CD14-positive monocyte (primary cell): ENCODE measurements around the gene AKAP9. TPM values are rescaled to one million over a fixed set of nuclear protein-coding genes. Genes with fewer than 3 reads are reported as not detected.
A peak's percentile ranks its signal among the peaks of the same experiment; 100 is the strongest.

ENCODE experiments used
- DNase-seq, 3 donors: peaks; one replicate each; pipeline ENCODE4 v3.0.0-alpha.2; 2011 to 2022
- H2AFZ ChIP-seq: 2 replicates; pipeline ENCODE4 v1.6.0; 2012; ENCODE audit warnings: mild to moderate bottlenecking, low read depth, low read length, inconsistent platforms; ENCODE audit not compliant: insufficient read depth, poor library complexity, severe bottlenecking
- H3K27ac ChIP-seq, 2 donors: 1 replicate in 1 of 2; 2 replicates in 1 of 2; pipeline ENCODE4 v1.5.1; 2012 to 2013; ENCODE audit warnings: low read length in 2 of 2, control low read depth in 1 of 2, inconsistent platforms in 1 of 2, low read depth in 1 of 2, mild to moderate bottlenecking in 1 of 2
- H3K27me3 ChIP-seq, 2 donors: one replicate each; pipeline versions ENCODE4 v1.6.0 to v1.6.1; 2011 to 2013; ENCODE audit warnings: low read length in 2 of 2; ENCODE audit not compliant: control insufficient read depth in 2 of 2, insufficient read depth in 2 of 2
- H3K36me3 ChIP-seq, 2 donors: replicated peaks in 1 of 2; 1 replicate in 1 of 2; 2 replicates in 1 of 2; pipeline versions ENCODE4 v1.5.1 to v1.6.1; 2012 to 2013; ENCODE audit warnings: low read length in 2 of 2, control low read depth in 1 of 2, inconsistent platforms in 1 of 2, mild to moderate bottlenecking in 1 of 2; ENCODE audit not compliant: insufficient read depth in 2 of 2, control insufficient read depth in 1 of 2
- H3K4me1 ChIP-seq, 2 donors: 1 replicate in 1 of 2; 2 replicates in 1 of 2; pipeline versions ENCODE4 v1.5.1 to v1.6.1; 2012 to 2013; ENCODE audit warnings: low read length in 2 of 2, control low read depth in 1 of 2, inconsistent platforms in 1 of 2, mild to moderate bottlenecking in 1 of 2, moderate library complexity in 1 of 2; ENCODE audit not compliant: insufficient read depth in 2 of 2, control insufficient read depth in 1 of 2
- H3K4me2 ChIP-seq: replicated peaks from 2 replicates; pipeline ENCODE3; 2012; ENCODE audit warnings: low read length, moderate library complexity, mild to moderate bottlenecking; ENCODE audit not compliant: poor library complexity, severe bottlenecking; ENCODE audit errors: extremely low read depth
- H3K4me3 ChIP-seq, 3 experiments: fragments of 200-600 bp in 1 of 3; sonication (generic) in 1 of 3; replicated peaks in 1 of 3; 1 replicate in 2 of 3; 2 replicates in 1 of 3; pipeline ENCODE4 v1.5.1; 2011 to 2013; ENCODE audit warnings: low read length in 3 of 3, mild to moderate bottlenecking in 3 of 3, control low read depth in 2 of 3, low read depth in 2 of 3, inconsistent platforms in 1 of 3, moderate library complexity in 1 of 3
- H3K79me2 ChIP-seq: 2 replicates; pipeline ENCODE4 v1.6.0; 2012; ENCODE audit warnings: mild to moderate bottlenecking, control low read depth, inconsistent platforms, low read length, moderate library complexity; ENCODE audit not compliant: insufficient read depth
- H3K9ac ChIP-seq: 2 replicates; pipeline ENCODE4 v1.6.0; 2017; ENCODE audit warnings: low read length, mild to moderate bottlenecking; ENCODE audit not compliant: insufficient read depth, poor library complexity, severe bottlenecking
- H3K9me3 ChIP-seq, 2 donors: replicated peaks in 1 of 2; 1 replicate in 1 of 2; 2 replicates in 1 of 2; pipeline versions ENCODE4 v1.5.1 to v1.6.1; 2012 to 2013; ENCODE audit warnings: low read length in 2 of 2, control low read depth in 1 of 2; ENCODE audit not compliant: control insufficient read depth in 1 of 2, insufficient read depth in 1 of 2
- H4K20me1 ChIP-seq: 2 replicates; pipeline ENCODE4 v1.6.0; 2012; ENCODE audit warnings: mild to moderate bottlenecking, low read length, control low read depth, moderate library complexity; ENCODE audit not compliant: insufficient read depth
- H3K27ac Mint-ChIP-seq, 7 donors: one replicate each; pipeline ENCODE4 v1.8.0; 2020; ENCODE audit warnings: mild to moderate bottlenecking in 7 of 7, mixed read lengths in 7 of 7, moderate library complexity in 6 of 7, inconsistent platforms in 2 of 7
- H3K27me3 Mint-ChIP-seq, 3 donors: one replicate each; pipeline ENCODE4 v1.8.0; 2021 to 2022; ENCODE audit warnings: low read depth in 3 of 3, mild to moderate bottlenecking in 3 of 3, mixed read lengths in 3 of 3, moderate library complexity in 3 of 3, inconsistent platforms in 1 of 3
- H3K36me3 Mint-ChIP-seq, 2 donors: one replicate each; pipeline ENCODE4 v1.8.0; 2020; ENCODE audit warnings: mixed read lengths in 2 of 2, inconsistent platforms in 1 of 2, mild to moderate bottlenecking in 1 of 2
- H3K4me1 Mint-ChIP-seq: one replicate; pipeline ENCODE4 v1.8.0; 2020; ENCODE audit warnings: mild to moderate bottlenecking, mixed read lengths
- H3K4me3 Mint-ChIP-seq, 2 donors: one replicate each; pipeline ENCODE4 v1.8.0; 2020; ENCODE audit warnings: mild to moderate bottlenecking in 2 of 2, mixed read lengths in 2 of 2, moderate library complexity in 1 of 2
- H3K9me3 Mint-ChIP-seq, 7 donors: one replicate each; pipeline ENCODE4 v1.8.0; 2020 to 2022; ENCODE audit warnings: mixed read lengths in 7 of 7, mild to moderate bottlenecking in 6 of 7, moderate library complexity in 6 of 7, inconsistent platforms in 2 of 7
- WGBS: methylation state at CpG from one replicate; pipeline ENCODE4 v1.1.5; 2013; ENCODE audit warnings: missing lambda C conversion rate; ENCODE audit not compliant: insufficient coverage; 5-methylcytosine and 5-hydroxymethylcytosine counted together
- intact Hi-C, 2 donors: fragments of 100-400 bp; cut with micrococcal nuclease; formaldehyde crosslinking; loops; one replicate each; pipeline versions ENCODE4 v1.15.0 to v1.15.1; 2023
- polyA plus RNA-seq, 3 donors: library from polyadenylated mRNA; depleted of rRNA in 1 of 3; unstranded in 2 of 3; stranded (reverse) in 1 of 3; fragments of 300-500 nt in 2 of 3; fragments of >200 nt in 1 of 3; fragmentation: Illumina TruSeq in 2 of 3; gene quantifications; 1 replicate in 2 of 3; 2 replicates in 1 of 3; pipeline ENCODE4 v1.2.3, GENCODE V29; 2012 to 2021
- TF ChIP-seq, protein P1 (sequence below): fragments of 200-600 bp; IDR thresholded peaks from one replicate; pipeline ENCODE4 v1.8.0; 2022; ENCODE audit warnings: antibody characterized with exemption, mild to moderate bottlenecking

The AKAP9 gene
- polyA plus RNA-seq, 3 donors, result 1.5 to 23.3 (median 7.3) TPM

DNA sequence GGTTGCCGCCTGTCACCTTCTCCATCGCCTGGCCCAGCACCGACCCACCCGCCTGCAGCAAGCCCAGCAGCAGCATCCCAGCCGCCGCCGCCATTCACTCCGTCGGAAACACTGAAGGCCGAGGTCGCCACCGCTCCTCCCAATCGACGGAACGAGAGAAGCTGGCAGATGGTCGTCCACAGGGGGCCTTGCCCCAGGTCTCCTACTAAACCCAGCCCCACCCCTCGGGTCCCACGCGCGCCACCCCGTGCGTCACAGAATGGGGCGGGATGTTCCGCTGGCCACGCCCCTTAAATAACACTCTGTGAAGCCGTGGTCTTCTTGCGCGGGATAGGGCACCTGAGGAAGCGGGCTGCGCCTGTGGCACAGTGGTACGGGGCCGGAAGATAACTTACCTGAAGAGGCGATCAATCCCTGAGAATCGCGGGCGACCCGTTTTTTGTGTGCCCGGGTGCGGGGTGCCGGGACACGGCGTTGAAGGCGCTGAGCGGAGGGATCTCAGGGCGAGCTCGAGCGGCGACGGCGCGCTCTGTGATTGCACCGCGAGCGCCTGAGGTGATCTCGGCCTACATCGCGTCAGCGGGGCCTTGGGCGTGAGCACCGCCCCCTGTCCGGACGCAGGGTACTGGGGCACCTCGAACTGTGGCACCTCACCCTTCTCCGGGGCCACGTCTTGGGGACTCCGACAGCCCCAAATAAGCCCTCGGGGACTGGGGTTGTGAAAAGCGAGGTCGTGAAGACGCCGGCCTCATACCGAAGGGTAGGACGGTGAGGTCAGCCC is 193.8 kb downstream of the AKAP9 start, which contains the start of gene CYP51A1:
Gene CYP51A1, minus strand, starts transcription at position 207 of the 781 bp plus-strand sequence. Its CDS starts 113 bp downstream, at position 94.
- Histone ChIP-seq H3K27ac (peak within 1 kb of the TSS; percentile 86 to 93), H3K4me3 (peak within 1 kb of the TSS; percentile 87 to 98 (median 90)), H3K9ac (peak within 1 kb of the TSS; percentile 81), H3K79me2 (peaks cover 13% of the 10 kb centered on the region), H3K9me3 (no peaks in the 10 kb centered on the region), H3K27me3 (no peaks in the 10 kb centered on the region), H2AFZ (peak within 1 kb of the TSS; percentile 96), H3K4me2 (peak within 1 kb of the TSS; percentile 85), H3K4me1 (peaks cover 12 to 22% of the 10 kb centered on the region in 2 donors), H4K20me1 (no peaks in the 10 kb centered on the region), H3K36me3 (peaks cover 0 to 4% of the 10 kb centered on the region in 2 donors)
- H3K4me1 Mint-ChIP-seq, result peaks cover 23% of the 10 kb centered on the region
- peaks cover 7 to 12% of the 10 kb centered on the region in 2 donors for H3K36me3 Mint-ChIP-seq
- TF ChIP-seq, protein P1, sequence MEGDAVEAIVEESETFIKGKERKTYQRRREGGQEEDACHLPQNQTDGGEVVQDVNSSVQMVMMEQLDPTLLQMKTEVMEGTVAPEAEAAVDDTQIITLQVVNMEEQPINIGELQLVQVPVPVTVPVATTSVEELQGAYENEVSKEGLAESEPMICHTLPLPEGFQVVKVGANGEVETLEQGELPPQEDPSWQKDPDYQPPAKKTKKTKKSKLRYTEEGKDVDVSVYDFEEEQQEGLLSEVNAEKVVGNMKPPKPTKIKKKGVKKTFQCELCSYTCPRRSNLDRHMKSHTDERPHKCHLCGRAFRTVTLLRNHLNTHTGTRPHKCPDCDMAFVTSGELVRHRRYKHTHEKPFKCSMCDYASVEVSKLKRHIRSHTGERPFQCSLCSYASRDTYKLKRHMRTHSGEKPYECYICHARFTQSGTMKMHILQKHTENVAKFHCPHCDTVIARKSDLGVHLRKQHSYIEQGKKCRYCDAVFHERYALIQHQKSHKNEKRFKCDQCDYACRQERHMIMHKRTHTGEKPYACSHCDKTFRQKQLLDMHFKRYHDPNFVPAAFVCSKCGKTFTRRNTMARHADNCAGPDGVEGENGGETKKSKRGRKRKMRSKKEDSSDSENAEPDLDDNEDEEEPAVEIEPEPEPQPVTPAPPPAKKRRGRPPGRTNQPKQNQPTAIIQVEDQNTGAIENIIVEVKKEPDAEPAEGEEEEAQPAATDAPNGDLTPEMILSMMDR, result no peak
- WGBS, result under 1% methylated on average over 60 of the region's 73 CpGs
- intact Hi-C loops, result loop anchor here (10.0 kb wide), 2 partner anchors 110 to 310 kb away; partner anchors contain the start of genes ANKIB1 (in 2 of the 2), KRIT1 (in 2 of the 2) and GATAD1 (in 1 of the 2)
- peak; percentile 81 to 89 (median 81) for DNase-seq
- peak within 1 kb of the TSS; percentile 96 to 99 for H3K4me3 Mint-ChIP-seq
- H3K27ac Mint-ChIP-seq, result peak within 1 kb of the TSS; percentile 95 to 100 (median 100)
- peaks cover 0 to 5% (median 0%) of the 10 kb centered on the region in 7 donors for H3K9me3 Mint-ChIP-seq
- peaks cover 0 to 8% (median 1%) of the 10 kb centered on the region in 3 donors for H3K27me3 Mint-ChIP-seq

DNA sequence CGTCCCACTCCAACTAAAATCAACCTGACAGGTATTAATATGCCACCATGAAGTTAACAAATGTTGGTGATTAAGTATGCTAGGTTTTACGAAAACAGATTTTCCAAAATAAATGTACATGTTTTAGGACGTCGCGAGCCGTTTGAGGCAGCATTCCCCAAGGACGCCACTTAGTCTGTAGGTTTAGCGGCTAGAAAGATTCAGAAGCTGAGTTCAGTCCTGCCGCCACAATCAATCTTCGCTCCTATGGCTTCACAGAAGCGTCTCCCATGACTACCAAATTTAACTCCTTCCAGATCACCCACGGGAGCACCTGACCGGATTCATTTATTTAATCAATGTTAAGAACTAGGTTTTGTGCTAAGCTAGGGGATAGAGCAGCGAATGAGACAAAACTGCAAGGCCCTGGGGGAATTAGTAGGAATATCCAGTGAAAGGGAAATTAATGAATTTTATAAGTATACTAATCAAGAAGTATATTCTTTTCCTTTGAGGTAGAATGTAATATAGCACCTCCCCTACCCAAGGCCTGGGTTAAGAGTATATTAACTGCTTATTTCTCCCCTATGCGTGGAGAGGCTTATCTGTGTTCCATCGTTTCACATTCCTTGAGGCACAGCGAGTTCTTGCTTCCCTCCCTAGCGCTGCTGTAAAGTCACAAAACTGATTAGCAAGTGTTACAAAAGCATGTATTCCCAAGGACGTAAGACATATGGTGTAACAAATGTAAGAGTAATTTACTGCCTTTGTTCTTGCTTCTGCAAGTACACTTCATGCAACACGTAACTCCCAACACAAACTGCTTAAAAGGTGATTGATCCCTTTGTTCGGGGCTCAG is 194.6 kb downstream of the AKAP9 start:
- peak overlapping the region; percentile 87 to 98 (median 90) for H3K4me3 ChIP-seq
- H3K9ac ChIP-seq, result peak overlapping the region; percentile 81
- intact Hi-C loops, result loop anchor here (10.0 kb wide), 2 partner anchors 110 to 310 kb away; partner anchors contain the start of genes ANKIB1 (in 2 of the 2), KRIT1 (in 2 of the 2) and GATAD1 (in 1 of the 2)
- TF ChIP-seq, protein P1, result no peak
- H3K36me3 Mint-ChIP-seq, result peaks cover 5 to 8% of the 10 kb centered on the region in 2 donors
- no peaks in the 10 kb centered on the region for H3K36me3 ChIP-seq
- H3K27ac Mint-ChIP-seq, result peak overlapping the region; percentile 95 to 100 (median 100)
- peak overlapping the region; percentile 96 to 99 for H3K4me3 Mint-ChIP-seq
- H3K9me3 Mint-ChIP-seq, result peaks cover 0 to 8% (median 0%) of the 10 kb centered on the region in 7 donors
- peak overlapping the region; percentile 96 for H2AFZ ChIP-seq
- H3K27ac ChIP-seq, result peak overlapping the region; percentile 86 to 93
- DNase-seq, result no peak
- H3K4me2 ChIP-seq, result peak overlapping the region; percentile 85
- H3K27me3 ChIP-seq, result no peaks in the 10 kb centered on the region
- H4K20me1 ChIP-seq, result no peaks in the 10 kb centered on the region
- H3K4me1 ChIP-seq, result peaks cover 12 to 22% of the 10 kb centered on the region in 2 donors
- H3K79me2 ChIP-seq, result peaks cover 13% of the 10 kb centered on the region
- H3K9me3 ChIP-seq, result no peaks in the 10 kb centered on the region
- WGBS, result 14% methylated on average over 7 of the region's 21 CpGs
- H3K4me1 Mint-ChIP-seq, result peaks cover 23% of the 10 kb centered on the region
- peaks cover 0 to 8% (median 1%) of the 10 kb centered on the region in 3 donors for H3K27me3 Mint-ChIP-seq
